Eye (tissue), 1 donor: ENCODE results near the gene PSD4.

Experiments used
- DNase-seq: peaks from one replicate; pipeline ENCODE4 v3.0.0-alpha.2; 2015

PSD4 gene

DNA sequence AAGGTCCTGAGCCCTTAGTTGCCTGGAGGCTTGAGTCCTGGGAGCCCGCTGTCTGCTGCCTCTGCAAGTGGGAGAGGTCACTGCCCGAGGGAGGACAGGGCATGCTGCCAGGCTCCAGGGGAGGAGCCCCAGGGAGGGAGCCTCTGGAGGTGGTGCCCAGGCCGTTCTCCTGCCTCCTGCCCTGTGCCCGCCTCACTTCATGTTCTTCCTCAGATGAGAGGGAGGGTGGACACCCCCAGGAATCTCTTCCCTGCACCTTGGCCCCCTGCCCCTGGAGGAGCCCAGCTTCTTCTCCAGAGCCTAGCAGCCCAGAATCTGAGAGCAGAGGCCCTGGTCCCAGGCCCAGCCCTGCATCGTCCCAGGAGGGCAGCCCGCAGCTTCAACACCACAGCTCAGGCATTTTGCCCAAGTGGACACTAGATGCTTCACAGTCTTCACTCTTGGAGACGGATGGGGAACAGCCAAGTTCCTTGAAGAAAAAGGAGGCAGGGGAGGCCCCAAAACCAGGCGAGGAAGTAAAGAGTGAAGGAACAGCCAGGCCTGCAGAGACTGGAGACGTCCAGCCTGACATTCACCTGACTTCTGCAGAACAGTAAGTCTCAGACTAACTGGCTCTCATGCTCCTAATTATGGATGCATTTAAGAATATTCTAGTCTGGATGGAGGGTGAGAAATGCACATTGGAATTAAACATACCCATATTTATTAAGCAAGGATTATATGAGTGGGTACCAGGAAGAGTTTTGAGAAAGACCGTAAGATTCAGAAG, 12.1 kb downstream of the PSD4 start:
- no peak for DNase-seq

DNA sequence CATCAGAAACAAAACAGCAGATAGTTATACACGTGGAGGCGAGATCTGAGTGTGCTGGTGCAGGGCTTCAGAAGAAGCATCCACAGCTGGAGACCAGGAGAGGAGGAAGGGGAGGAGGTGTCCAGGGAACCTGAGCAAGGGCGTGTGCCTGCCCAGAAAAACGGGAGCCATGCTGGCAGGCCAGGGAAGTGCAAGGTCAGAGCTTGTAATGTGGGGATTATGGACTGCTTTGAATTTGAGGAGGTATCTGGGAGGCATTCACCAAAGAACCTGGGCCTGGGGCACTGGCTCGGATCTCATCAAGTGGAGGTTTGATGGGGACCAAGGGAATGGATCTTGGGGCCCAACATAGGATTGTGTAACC, 12.6 kb downstream of the PSD4 start:
- DNase-seq: no peak

DNA sequence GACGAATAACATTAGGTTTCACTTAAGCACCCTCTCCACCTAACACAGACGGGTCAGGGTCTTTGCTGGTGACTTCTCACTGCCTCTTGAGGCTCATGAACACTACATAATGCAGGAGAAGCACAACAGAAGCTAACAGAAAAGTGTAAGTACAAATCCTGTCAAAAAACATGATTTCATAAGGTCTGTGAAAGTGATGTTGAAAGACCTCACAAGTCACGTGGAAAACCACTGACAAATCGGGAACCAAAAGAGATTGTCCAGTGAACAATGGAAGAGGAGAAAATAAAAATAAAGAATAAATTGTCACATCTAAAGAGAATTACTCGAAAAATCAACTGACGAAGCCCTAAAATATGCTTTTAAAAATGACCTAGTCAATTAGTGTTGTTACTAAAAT, 14.0 kb downstream of the PSD4 start:
- DNase-seq: no peak

DNA sequence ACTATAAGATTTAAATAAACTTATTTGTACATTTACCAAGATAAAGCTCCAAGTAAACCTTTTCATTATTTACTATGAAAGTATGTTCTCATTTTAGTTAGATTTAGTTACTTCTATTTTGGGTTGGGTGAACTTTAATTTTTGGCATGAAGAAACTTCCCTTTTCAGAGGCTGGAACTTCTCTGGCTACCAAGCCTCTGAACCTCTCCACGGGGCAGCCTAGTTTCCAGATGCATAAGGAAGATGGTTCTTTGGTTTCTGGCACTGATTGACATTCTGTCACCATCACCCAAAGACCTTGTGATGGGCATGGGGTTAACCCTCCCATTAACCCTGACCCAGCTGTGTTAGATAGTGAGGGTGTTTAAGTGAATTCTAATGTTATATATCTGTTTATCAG, 17.1 kb downstream of the PSD4 start:
- no peak for DNase-seq

DNA sequence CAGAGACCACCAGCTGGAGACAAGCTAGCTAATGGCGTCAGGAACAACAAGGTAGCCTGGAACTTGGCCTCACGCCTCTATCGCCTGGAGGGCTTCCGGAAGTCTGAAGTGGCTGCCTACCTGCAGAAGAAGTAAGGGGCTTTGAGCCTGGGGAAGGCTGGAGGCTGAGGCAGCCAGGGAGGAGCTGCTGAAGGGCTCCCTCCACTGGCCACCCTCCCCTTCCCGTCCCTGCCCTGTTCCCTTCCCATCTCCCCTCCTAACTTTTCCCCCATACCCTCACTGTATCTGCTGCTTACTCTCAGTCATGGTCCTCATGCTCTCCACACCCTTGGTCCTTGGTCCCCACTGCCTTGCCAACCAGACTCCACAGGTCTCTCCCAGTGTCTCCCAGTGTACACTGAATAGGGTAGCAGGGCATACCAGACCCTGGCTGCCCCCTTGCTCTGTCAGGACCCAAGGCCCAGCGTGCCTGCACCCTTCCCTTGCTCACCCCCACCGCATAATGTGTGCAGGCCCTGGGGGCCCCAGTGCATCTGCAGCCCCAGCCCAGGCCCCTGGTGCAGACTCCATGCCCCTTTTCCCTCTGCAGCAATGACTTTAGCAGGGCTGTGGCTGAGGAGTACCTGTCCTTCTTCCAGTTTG, 18.8 kb downstream of the PSD4 start:
- DNase-seq: no peak

DNA sequence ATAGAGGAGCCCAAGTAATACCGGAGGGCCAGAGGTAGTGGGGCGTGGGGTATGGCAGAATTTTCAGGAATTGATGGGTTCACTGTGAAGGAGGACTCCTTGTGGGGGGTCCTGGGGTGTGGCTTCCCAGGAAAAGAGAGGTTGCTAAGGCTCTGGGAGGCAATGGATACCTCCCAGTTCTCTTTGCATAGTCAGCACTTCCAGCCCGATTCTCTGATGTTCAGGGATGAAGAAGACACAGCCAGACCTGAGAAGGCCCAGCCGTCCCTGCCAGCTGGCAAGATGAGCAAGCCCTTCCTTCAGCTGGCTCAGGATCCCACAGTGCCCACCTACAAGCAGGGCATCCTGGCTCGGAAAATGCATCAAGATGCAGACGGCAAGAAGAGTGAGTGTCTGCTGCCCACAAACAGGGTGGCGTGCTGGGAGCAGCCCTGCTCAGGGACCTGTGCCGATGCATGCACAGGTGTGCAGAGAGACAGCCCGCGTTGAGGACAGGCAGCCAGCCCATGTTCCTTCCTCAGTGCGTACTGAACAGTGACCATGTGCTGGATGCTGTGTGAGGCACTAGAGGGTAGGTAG, 22.2 kb downstream of the PSD4 start:
- no peak for DNase-seq

DNA sequence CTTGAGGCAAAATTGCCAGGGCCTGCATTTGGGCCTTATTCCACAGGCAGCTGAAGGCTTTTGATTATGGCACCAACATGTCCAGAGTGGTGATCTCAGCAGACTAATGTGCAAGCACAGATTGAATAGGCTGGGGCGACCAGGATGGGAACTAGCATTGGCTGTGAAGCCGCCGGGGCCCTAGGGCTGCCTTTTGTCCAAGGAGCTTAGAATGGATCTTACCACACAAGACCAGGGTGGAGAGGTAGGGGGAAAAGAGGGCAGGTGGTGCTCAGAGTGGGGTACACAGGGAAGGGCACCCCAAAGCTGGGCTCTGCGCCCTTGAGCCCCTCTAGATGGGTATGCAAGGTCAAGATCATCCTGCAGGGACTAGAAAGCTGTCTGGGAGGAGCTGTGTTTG, 23.1 kb downstream of the PSD4 start:
- no peak for DNase-seq

DNA sequence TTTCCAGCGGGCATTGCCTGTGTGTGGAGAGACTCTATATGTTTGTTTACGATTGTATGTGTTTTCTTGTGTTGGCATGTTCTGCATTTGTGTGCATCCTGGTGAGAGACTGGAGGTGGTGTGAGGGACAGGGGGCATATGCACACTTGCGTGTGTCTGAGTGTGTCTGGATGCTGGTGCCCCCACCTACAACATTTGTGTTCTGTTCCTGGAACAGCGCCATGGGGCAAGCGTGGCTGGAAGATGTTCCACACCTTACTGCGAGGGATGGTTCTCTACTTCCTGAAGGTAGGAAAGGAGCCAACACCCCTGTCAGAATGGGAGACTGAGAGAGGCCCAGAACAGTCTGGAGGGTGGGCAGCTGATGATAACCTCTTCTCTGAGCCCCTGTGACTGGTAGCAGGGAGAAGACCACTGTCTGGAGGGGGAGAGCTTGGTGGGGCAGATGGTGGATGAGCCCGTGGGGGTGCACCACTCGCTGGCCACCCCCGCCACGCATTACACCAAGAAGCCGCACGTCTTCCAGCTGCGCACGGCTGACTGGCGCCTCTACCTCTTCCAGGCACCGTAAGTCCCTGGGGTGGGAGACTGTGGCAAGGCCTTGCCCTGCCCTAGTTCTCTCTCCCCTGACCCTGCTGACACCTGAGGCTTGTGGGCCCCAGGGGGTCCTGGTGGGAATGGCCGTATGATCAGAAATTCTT, 23.7 kb downstream of the PSD4 start:
- DNase-seq: no peak

DNA sequence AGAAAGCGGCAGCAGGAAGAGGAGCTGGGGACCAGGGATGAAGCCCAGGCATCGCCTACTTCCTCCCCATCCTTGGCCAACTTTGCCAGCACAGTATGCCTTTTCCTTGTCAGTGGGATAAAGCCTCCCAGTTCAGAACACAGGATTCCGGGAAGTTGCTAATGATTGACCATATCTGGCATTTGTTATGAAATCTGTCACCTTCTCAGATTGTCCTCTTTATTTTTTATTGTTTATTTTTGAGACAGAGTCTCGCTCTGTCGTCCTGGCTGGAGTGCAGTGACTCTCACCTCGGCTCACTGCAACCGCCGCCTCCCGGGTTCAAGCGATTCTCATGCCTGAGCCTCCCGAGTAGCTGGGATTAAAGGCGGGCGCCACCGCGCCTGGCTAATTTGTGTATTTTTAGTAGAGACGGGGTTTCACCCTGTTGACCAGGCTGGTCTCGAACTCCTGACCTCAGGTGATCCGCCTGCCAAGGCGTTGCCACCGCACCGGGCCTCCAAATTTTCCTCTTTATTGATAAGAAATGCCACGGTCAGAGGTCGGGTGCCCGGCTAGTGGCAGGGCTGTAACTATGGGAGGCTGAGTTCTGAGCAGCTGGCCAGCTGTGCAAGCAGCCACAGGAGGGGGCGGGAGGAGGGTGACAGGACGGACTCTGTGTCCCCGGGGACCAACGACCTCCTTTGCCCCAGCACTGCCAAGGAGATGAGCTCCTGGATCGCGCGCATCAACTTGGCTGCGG, 24.4 kb downstream of the PSD4 start:
- no peak for DNase-seq

DNA sequence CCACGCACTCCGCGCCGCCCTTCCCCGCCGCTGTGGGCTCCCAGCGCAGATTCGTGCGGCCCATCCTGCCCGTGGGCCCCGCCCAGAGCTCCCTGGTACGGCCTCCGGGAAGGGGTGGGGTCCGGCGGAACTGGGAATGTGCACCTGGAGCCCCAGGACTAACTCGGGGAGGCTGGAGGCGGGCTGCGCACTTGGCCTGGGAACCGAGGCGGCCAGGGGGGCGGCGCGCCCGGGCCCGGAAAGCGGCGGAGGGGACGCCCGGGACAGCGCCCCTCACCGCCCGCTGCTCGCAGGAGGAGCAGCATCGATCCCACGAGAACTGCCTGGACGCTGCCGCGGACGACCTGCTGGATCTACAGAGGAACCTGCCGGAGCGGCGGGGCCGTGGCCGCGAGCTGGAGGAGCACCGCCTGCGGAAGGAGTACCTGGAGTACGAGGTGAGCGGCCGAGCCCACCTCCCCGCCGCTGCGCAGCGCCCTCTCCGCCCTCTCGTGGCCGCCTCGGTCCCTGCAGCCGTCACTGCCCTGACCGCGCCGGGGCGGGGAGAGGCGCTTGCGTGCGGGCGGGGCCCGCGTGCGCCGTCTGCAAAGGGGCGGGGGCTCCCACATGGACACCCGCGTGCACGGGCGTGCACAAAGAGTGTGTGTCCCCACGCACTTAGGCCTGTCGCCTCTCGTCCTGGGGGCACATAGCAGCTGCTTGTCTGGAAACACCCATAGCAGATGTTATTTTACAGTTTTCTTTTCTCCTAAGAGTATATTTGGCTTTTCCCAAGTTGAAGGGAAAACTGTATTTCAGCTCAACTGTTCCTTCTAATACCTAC, 25.2 kb downstream of the PSD4 start:
- peak; percentile 93 for DNase-seq

DNA sequence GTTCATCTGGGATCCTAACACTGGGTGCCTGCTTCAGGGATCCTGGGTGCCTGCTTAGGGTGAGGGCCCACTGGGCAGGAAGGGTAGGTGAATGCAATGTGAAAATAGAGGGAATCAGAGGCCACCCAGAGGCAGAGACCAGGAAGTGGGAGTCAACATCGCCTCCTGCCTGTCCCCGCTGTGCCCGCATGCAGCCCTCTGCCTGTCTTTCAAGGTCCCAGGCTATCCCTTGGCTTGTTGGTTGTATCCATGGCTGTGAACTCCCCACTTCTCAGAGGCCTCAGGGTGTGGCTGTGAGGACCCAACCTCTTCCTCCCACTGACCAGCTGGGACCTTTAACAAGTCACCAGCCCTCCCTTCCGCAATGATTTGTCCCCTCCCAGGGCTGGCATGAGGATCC, 26.5 kb downstream of the PSD4 start:
- DNase-seq: no peak

DNA sequence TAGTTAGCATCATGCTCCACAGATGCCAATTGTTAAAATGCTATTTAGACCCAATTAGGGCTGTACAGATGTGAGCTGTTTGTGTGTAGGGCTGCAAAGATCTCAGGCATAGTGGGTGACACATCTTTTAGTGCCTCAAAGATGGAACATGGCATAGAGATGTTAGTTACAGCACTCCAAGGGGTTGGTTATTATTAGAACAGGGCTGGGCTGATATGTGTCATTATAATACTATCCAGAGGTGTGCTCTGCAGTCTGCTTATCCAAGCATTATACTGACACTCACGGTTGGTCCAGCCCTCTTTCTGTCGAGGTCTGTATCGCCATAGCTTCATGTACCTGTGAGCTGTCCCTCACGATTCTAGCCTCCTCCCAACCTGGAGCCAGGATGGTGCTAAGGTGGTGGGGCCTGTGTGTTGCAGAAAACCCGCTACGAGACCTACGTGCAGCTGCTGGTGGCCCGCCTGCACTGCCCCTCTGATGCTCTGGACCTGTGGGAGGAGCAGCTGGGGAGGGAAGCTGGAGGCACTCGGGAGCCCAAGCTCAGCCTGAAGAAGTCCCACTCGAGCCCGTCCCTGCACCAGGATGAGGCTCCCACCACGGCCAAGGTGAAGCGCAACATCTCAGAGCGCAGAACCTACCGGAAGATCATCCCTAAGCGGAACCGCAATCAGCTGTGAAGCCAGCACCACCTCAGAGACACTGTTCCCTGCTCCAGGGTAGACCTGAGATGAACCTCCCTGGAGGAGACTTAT, 27.1 kb downstream of the PSD4 start:
- DNase-seq: no peak

DNA sequence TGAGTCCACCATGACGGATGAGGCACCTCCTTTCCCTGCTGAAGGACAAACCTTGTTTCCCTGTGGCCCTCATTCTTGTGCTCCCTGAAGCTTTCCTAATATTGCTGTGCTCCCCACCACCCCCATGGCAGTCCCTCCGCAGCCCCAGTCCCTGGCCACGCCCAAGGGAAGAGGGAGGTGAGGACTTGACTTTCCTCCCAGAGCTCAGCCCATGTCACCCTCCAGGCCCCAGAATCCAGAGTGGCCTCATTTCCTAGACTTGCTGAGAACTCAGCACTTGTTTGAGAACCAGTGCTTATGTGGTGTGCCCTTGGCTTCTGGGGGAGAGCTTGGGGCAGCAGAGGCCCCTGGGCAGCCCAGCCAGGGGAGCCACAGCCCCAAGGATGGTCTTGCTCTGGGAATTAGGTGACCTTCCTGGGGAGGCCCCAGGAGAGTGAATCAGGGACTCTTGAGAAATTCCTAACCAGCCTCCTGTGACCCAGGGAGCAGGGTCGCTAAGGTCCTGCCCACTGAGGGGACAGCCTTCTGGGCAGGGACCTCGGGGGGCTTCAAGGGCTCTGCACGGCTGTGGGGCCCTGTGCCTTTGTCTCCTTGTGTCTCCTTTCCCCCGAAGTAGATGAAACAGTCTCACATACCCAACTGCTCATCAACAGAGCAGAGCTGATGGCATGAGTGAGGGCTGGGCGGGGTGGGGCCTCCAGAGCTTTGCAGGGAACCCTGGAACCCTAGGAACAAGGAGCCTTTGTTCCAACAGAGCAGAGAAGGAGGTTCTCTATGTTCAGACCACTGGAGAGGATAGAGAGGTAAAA, 27.9 kb downstream of the PSD4 start:
- DNase-seq: no peak

DNA sequence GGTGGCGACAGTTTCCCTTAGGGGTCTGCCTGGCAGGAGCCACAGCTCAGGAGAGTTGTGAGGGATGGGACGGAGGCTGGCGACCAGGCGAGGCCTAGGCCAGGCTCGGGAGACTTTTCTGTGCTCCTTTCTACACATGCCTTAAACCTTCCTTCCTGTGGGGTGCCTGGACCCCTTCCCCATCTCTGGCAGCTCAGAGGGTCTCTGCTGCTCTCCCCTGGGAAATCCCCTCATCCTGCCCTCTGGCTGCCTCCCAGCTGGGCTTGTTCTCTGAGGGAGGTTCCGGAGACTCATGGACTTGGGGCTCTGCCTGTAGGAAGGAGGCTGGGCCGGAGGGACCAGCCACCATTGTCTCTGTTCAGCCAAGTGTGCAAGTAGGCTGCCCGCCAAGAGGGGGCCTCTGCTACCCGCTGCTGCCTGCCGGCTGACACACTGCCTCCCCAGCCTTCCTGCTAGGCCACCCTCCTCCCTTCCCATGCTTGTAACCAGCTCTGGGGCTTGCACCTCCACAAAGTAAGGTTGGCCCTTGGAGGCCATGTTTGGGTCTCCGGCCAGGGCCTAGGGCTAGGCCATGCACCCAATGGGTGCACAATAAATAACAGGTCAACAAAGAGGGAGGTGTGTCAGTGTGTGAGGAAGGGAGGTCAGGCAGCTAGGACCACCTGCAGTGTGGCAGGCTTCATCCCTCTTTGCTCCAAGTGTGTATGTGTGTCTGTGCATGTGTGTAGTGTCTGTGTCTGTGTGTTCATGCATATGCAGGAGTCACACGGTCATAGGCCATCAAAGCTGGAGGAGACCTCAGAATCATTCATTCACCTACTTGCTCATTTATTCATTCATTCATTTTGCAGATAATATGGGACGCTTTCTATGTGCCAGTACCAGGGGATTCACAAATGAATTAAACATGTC, 28.8 kb downstream of the PSD4 start:
- DNase-seq: peak; percentile 82

DNA sequence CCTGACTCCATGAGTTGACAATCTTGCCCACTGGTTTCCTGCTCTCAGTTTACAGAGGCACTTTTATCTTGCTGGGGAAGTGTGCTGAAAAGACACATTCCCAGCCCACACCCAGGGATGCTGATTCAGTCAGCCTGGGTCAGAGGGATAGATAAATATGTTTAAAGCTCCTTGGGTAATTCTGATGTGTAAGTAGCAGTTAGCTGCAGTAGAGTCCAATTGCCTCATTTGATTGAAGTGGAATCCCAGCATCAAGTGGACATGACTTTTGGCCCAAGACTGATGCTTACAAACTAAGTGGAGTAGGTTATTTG, 29.4 kb downstream of the PSD4 start:
- DNase-seq: no peak

DNA sequence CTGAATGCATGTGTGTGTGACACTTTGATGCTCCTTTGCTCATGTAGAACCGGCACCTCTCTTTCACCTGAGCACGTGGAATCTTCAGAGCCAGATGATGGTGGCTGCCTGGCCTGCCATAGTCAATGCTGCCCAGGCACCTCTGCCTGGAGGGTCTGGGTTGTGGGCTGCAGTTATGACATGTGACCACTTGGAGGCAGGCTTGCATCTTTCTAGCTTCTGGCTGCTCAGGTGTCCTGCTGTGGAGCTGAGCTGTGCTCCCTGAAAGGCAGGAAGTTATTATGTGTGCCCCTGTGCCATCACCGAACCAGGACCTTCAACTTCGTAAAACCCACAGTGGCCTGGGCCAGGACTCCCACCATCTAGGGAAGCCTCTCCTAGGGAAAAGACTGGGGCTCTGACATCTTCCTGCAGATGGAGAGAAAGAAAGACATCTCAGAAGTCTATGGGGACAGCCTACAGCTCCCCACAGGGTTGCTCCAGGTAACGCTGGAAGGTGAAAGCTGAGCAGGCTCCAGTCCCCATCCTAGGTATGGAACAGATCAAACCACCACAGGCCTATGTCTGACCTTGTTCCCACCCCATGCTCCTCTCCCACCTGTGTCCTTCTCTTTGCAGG, 30.2 kb downstream of the PSD4 start:
- peak; percentile 94 for DNase-seq

DNA sequence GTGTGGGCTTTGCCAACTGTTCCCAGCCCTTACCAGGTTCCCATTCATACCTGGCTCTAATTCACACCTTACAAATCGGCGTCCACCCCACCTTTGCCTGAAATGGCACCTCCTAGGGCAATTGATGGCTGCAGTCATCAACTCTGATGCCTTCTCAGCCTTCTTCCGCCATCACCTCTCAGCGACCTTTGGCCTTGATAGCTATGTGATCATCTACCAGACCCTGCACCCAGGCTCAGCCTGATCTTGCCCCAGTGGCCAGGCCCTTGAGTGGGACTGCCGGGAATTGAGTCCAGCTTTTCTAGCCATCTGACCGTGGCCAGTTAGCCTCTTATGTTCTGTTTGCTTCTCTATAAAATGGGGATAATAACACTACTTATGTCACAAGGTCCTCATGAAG, 32.5 kb downstream of the PSD4 start:
- no peak for DNase-seq

DNA sequence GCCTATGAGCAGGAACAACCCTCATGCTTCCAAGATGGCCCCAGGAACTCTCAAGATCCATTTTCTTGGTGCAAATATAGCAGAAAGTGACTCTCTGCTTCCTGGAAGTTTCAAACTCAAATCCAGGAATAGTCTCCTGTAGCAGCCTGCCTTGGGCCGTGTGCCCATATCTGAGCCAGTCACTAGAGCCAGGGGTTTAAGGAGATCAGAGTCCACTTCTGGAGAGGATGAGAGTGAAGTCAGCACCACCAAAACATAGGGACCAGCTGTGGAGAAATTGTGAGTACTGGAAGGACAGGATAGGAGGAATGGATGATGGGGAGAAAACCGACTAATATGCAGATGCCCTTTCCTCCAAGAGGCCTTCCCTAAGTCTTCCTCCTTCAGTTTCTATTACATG, 33.2 kb downstream of the PSD4 start:
- no peak for DNase-seq

DNA sequence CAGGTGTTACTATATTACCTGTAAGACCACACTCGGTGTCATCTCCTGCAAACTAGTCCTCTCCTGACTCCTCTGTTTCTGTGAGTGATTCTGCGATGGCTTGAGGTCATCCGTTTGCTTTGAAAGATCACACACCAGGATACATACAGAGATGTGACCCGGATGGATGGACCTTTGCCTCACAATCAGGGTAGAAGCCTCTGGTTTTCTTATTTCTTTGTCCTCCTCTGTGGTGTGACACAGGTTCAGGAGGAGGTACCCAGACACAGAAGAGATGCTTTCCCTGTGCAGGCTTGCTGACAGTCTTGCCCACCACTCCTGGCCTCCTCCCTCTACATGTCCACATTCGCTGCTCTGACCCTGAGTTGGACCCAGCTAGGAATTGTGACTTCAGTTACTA, 34.6 kb downstream of the PSD4 start:
- no peak for DNase-seq
